HG03460 (cell line): ENCODE results near the gene ZNF697.
"Not testable (repeated sequence)": the region's sequence is repeated elsewhere in the genome, so short reads cannot be mapped to it uniquely, and the experiment has no call there.

ENCODE experiments used
- ATAC-seq: cut with Tn5 transposase; IDR thresholded peaks from one replicate; pipeline ENCODE4 v1.9.1; 2021; ENCODE audit not compliant: unreplicated experiment

ZNF697 gene

DNA sequence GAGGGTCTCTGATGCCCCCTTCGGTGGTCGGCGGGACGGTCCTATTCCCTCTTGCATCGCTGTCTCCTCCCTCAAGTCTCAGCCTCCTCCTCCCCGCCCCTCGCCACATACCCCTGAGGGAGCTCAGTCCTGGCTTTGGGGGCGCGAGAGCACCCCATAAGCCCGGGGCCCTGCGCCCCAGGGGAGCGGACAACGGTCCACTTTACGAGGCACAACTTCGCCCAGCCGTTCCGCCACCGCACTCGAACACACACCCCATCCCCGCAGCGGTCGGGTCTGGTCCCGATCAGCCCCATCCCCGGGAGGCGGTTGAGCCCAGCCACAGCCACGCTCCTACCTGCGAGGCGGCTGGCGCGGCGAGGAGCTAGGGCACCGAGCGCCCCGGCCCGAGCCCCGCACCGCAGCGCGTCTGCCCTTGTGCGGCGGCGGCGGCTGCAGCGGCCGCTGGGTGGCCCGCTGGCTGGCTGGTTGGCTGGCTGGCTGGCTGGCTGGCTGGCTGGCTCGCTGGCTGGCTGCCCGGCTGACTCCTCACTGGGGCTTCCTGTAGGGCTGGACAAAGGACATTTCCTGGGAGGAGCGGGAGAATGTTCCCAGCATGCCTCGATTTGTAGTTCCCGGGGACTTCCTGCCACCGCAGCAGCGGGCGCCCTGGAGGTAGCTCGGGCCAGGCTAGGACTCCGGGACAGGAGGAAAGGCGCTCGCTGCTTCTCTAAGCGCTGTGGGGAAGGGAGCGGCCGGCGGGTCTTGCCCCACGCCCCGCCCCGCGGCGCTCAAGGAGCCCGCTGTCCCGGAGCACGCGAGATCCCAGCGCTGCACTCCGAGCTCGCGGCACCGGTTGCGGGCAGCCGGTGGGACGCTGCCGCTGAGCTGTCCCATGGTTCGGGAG, at the start of gene ZNF697:
ZNF697 (minus strand) TSS at position 533 of the 886 bp plus-strand sequence. CDS start 22,166 bp downstream, outside the sequence.
- ATAC-seq = peak; percentile 69

DNA sequence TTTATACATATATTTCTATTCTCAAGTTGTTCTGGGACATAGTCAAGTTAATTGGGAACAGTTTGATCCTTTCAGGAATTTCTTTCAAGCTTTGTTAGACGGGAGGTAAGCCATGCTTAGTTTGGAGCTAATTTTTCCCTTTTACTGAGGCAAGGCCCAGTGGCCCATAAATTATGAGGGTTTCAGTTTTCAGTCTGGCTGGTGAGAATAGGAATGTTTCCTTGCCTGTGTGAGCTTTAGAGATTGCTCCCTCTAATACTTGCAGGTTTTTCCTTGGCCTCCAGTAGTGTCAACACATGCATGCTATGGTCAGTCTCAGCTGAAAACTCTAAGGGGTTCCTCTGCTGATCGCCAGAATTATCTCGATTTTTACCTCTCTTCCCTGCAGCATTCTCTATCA, 49.5 kb upstream of the ZNF697 start:
- no peak for ATAC-seq

DNA sequence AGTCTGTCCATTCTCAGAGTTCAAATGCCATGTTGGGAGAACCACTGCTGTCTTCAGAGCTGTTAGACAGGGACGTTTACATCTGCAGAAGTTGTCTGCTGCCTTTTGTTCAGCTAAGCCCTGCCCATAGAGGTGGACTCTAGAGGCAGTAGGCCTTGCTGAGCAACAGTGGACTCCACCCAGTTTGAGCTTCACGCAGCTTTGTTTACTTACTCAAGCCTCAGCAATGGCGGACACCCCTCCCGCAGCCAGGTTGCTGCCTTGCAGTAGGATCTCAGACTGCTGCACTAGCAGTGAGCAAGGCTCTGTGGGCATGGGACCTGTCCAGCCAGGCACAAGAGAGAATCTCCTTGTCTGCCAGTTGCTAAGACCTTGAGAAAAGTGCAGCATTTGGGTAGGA, 48.8 kb upstream of the ZNF697 start:
- ATAC-seq = not testable (repeated sequence)

DNA sequence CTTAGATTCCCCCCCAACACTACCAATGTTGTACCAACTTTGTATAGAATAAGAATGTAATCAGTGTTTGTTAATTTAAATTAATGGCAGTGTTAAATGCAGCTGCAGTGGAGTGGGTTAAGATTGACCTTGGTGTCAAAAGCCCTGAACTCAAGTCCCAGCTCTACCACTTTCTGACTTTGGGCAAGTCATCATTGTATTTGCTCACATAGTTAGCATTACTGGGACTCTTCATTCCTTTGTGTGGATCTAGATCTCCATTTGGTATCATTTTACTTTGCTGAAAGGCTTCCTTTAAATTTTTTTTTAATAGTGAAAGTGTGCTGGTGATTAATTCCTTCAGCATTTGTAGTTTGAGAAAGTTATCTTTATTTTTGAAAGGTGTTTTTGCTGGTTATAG, 41.4 kb upstream of the ZNF697 start:
- ATAC-seq = no peak

DNA sequence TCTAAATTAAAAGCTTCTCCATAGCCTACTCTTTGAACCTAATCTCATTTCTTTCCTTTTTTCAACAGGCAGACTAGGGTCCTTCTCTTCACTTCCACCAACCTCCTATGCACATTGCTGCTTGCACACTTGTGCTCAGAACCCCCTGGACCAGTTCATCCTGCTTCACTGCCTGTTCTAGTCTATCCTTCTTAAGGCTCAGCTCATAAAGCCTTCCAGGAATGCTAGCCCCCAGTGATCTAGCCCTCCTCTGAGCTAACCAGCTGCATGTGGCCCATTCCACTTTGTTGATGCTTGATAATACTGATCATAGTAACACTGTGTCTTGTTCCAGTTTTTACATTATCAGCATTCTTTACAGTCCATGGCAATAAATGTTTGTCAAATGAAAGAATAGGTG, 40.7 kb upstream of the ZNF697 start:
- no peak for ATAC-seq

DNA sequence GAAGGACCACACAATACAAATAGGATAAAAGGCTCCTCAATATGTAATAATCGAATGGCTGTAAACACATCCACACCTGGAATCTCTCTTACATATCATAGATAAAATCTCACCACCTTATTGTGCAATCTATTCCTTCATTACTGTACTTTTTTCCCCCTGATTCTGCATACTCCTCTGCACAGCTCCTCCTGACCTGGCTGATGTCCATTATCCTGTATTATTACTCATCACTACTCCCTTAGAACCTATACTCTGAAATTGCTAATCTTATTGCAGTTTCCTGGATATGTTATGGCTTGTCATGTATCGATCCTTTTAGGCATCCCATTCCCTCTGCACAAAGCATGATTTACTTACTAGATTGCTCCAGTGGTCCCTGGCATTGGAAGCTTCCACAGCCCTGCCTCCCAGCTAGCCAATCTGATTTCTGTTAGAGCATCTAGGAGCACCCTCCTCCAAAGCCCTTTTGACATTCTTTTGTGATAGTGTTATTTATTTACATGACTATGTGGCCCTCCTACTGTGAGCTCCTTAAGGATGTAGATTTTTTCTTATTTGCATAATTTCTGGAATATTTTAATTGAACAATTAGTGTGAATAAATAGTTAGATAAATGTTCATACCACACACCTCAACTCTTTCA, 39.5 kb upstream of the ZNF697 start:
- no peak for ATAC-seq

DNA sequence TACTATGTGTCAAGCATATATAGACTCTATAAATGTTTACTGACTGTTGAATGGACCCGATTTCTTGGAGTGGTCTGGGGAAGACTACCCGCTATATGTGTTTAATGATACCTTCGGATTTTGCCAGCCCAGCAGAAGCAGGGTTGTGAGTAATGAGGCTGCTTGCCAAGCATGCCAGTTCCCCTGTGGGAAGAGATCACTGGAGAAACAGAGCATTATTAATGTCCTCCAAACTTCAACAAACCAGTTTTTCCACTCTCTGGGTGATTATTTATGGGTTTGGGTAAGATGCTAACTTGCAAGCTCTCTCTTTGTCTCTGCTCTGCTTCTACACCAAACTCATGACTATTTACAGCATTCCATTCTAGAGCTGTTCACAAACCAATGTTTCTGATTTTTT, 38.6 kb upstream of the ZNF697 start:
- no peak for ATAC-seq

DNA sequence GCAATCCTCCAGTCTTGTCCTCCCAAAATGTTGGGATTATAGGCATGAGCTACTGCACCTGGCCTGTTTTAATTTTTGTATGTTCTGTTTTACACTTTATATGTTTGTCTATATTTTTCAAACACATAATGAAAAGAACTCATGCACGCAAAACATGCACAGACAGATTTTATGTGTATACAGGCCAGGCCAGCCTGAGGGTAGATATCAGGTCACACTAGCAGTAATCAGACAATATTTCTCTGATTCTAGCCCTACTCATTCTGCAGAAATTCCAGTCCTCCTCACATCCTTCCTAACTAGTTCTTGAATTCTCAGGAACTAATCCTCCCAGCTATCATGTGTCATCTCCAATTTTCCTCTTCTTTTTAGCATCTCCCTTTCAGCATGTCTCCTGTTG, 35.8 kb upstream of the ZNF697 start:
- ATAC-seq = no peak

DNA sequence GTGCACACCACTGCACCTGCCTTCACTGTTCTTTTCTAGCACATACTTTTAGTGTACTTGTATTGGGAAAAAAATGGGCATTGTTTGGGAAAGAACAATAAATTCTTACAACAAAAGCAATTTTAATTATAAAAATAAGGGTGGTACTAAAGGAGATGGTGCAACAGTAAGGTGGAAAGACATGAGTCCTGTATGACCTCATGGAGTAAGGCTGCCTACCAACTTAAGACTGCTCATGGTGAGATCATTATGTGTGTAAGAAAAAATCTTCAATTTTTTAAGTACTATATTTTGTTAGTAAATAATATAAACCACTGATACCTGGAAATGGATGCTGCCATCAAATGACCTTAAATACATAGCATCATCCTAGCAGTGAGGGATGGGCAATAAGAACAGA, 34.1 kb upstream of the ZNF697 start:
- no peak for ATAC-seq

DNA sequence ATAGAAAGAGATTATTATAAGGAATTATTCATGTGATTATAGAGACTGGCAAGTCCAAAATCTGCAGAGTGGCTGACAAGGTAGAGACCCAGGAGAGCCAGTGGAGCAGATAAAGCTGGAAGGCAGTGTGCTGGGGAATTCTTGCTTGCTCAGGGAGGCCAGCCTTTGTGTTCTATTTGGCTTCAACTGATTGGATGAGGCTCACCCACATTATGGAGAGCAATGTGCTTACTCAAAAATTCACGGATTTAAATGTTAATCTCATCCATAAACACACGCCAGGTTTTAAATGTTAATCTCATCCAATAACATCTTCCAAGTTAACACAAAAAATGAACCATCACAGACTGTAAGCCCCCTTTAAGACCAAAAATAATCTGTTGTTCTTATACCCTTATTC, 33.5 kb upstream of the ZNF697 start:
- ATAC-seq = no peak

DNA sequence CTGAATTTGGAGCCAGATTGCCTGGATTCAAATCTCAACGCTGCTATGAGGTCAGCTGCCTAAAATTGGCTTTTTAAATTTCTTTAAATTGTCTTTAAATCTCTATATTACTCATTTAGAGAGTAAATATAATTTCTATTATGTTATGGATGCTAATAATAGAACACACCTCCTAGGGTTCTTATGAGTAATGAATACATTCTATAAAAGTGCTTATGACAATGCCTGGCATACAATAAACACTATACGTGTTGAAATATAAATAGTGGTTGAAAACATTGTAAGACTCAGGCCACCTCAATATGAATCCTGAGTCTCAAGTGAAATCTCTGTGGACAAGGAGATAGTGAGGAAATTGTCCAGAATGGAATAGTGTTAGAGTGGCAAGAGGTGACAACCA, 32.7 kb upstream of the ZNF697 start:
- no peak for ATAC-seq

DNA sequence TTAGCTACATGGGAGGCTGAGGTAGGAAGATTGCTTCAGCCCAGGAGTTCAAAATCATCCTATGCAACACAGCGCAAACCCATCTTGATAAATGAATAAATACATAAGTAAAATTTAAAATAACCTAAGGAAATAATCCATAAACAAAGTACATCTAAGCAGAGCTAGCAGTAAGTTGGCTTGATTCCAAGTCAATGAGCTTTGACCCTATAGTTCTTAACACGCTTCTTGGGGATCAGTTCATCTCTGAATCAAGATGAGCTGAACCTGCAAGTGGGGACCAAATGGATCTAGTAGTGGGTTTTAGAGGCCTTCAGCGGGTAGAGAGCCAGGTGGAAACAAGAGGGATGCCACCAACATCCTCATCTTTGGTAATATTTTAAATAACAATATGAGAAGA, 32.1 kb upstream of the ZNF697 start:
- no peak for ATAC-seq

DNA sequence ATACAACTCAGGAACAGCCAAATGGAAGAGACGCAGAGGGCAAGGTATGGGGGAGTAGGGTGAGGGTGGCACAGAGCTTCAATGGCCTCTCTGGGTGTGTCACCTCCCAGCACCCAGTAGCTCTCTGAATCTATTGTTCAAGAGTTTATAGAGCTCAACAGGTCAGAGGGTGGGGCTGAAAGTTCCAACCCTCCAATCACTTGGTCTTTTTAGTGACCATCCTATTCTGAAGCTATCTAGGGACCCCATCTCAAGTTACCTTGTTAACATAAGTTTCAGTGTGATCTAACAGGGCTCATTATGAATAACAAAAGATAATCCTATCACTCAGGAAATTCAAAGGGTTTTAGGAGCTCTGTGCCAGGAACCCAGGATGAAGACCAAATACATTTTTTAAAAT, 31.2 kb upstream of the ZNF697 start:
- ATAC-seq = no peak

DNA sequence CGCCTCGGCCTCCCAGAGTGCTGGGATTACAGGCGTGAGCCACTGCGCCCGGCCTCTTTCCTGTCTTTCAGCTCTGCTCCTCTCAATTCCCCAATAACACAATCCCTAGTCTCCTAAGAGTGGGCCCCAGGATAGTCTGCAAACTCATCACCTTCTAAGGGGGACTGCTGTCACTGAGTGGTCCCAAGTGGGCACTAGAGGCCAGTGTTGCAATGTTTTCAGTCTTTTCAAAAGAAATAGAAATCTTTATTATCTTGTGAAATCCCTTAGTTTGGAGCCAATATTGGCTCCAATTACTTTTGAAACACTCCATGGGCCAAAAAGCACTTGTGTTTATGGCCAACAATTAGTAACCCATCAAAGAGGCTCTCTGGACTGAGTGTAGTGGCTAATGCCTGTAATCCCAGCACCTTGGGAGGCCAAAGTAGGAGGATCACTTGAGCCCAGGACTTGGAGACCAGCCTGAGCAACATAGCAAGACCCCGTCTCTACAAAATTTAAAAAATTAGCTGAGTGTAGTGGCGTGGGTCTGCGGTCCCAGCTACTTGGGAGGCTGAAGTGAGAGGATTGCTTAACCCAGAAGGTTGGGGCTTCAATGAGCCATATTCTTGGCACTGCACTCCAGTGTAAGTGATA, 28.6 kb upstream of the ZNF697 start:
- no peak for ATAC-seq

DNA sequence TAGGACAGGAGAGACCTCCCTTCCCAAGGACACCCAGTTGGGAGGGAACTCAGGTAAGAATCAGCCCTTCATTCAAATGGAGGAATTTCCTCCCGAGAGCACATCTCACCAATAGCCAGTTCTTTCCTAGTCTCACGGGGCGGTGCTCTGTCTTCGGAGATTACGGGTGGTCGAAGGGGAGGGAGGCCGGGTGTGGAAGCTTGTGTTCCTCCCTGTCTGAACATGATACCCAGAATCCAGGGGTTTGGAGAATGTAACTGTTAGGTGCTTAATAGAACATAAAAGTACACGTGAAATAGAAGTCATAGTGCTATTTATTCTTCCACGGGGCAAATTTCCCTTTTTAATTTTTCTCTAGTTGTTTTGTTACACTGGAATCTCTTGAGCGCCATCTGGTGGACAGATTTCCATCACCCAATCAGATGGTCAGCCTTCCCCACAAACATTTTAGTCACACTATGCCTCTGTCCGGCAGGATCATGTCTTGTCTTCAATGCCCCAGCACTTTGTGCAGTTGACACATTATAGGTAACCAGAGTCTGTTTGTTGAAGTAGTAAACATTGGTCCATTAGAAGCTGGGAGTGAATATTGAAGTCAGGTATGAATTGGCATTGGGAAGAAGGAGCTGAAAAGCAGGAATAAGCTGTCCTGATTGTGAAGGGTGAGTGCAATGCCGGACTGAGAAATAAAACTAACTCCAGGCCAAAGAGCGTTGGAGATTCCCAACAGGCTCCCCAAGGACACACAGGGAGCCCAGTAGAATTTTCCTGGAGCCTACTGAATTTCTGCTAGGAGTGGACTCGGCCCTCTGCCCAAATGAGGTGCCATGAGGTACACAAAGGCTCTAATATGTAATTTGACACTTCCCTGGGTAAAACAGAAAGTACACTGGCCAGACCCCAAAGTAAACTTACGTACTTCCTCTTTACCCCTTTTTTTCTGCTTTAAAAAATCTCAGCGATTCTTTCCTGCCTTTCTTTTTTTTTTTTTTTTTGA, 27.6 kb upstream of the ZNF697 start:
- ATAC-seq = peak; percentile 60

DNA sequence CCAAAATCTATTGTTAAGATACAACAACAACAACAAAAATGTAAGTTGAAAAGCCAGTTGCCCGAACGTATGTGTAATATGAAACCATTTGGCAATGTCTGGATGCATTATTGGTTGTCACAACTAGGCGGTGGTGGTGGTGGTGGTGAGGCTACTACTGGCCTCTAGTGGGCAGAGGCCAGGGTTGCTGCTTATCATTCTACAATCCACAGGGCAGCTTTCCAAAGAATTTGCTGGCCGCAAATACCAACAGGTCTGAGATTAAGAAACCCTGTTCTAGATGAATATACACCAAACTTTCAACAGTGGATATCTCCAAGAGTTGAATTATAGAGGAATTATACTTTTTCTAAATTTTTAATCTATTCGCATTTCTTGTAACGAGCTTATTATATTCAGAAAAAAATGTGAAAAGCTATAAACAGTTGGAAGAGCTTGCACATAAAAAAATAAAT, 26.8 kb upstream of the ZNF697 start:
- ATAC-seq = peak; percentile 79

DNA sequence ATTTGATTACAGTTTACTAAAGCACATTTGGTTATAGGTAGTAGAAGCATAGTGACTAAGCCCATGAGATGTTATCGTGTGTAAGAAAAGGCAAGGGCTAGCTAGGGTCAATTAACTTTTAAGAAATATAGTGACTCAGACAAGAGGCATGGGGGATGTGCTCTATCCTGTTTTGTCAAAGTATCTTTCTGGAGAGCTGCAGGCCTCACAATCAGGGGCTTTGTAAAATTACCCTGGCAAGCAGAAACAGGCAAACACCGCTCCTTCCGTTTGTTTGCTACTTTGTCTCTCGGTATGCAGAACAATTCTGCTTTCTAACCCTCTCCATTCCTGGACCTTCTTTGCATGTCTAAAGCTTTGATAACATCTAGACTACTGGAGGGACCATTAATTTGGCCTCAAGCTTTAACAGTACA, 26.1 kb upstream of the ZNF697 start:
- ATAC-seq = no peak

DNA sequence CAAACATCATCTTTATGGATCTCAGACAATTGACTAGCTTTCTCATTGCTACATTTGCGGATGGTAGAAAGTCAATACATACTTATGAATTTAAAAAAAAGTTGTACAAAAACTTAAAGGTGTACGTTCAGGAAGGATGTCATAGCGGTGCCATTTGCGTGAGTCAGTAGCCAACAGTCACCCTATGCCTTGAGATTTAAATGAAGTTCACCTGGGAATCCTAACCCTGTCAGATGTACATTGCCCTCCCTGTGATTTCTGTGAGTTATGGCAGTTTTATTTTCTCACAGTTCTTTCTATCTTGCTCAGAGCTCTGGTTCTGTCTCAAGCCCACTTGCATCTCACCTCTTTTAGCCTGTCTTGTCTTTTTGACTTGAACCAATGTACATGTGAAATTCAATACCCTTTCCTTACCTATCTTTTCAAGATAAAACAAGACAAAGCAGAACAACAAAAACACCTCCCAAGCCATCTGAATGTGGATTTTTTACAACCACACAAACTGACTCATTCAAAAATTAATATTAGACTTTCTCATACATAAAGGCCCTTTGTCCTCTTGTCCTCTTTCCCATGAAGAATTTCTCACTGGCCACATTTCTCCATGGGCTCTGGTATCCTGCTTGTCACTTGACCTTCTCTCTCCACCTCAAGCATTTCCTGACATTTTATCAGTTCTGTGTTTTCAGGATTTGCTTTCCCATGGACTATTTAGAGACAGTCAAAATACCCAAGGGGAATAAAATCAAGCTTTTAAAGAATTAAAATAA, 25.3 kb upstream of the ZNF697 start:
- ATAC-seq = no peak

DNA sequence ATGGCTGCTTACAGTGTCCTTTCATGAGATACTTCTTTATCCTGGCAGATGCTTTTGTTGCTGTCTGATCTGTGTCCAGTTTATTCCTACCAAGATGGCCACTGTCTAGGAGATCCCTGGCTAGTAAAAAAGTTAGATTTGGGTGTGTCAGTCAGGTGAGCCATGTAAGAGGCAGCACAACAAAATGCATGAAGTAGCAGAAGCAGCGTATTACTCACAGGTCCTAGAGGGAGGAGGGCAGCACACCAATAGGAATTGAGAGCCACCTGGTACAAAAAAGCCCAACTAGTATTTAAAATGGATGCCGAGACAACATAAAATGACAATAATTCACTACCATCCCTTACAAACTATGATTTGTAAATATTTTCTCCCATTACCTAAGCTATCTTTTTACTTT, 22.8 kb upstream of the ZNF697 start:
- no peak for ATAC-seq

DNA sequence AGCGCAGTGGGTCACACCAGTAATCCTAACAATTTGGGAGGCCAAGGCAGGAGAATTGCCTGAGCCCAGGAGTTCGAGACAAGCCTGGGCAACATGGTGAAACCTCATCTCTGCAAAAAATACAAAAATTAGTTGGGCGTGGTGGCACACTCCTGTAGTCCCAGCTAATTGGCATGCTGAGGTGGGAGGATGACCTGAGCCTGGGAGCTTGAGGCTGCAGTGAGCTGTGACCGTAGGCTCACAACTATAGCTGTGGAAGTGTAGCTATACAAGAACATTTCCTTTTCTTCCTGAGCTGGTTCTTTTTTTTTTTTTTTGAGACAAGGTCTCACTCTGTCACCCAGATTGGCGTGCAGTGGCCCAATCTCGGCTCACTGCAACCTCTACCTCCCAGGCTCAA, 19.1 kb upstream of the ZNF697 start:
- no peak for ATAC-seq
